Esophagus squamous epithelium (tissue), 5 donors: ENCODE data around the gene GNB1L. TPM values are rescaled to one million over a fixed set of nuclear protein-coding genes. Genes with fewer than 3 reads are reported as not detected.

Source experiments
- DNase-seq: peaks from one replicate; lab custom pipeline; 2025; lab: John Stamatoyannopoulos, UW
- H3K27ac ChIP-seq, 4 donors: fragments of 200-600 bp; sonication (generic); one replicate each; pipeline ENCODE4 v1.5.1; 2016 to 2019; ENCODE audit warnings: mild to moderate bottlenecking in 1 of 4
- H3K27me3 ChIP-seq, 4 donors: fragments of 200-600 bp; sonication (generic); 1 replicate in 3 of 4; 2 replicates in 1 of 4; pipeline versions ENCODE4 v1.5.1 to v1.6.0; 2017 to 2021; ENCODE audit warnings: antibody characterized with exemption in 1 of 4
- H3K36me3 ChIP-seq, 3 donors: fragments of 200-600 bp; sonication (generic); one replicate each; pipeline ENCODE4 v1.5.1; 2016 to 2019
- H3K4me1 ChIP-seq, 3 donors: fragments of 200-600 bp; sonication (generic); one replicate each; pipeline ENCODE4 v1.5.1; 2017 to 2019
- H3K4me3 ChIP-seq, 4 donors: fragments of 200-600 bp; sonication (generic); 1 replicate in 3 of 4; 2 replicates in 1 of 4; pipeline ENCODE4 v1.5.1; 2016 to 2019; ENCODE audit warnings: mild to moderate bottlenecking in 2 of 4, moderate library complexity in 1 of 4
- H3K9me3 ChIP-seq, 3 donors: fragments of 200-600 bp; sonication (generic); one replicate each; pipeline ENCODE4 v1.5.1; 2016 to 2019
- POLR2A ChIP-seq, 4 donors: fragments of 450-650 bp; IDR thresholded peaks; one replicate each; pipeline ENCODE4 v1.6.1; 2017; ENCODE audit warnings: antibody characterized with exemption in 4 of 4, mild to moderate bottlenecking in 4 of 4, moderate library complexity in 3 of 4
- whole genome bisulfite sequencing, 2 donors: methylation state at CpG; one replicate each; pipeline ENCODE4 v1.1.5; 2018; 5-methylcytosine and 5-hydroxymethylcytosine counted together
- intact Hi-C: fragments of 100-400 bp; cut with DNase I; formaldehyde crosslinking; loops from one replicate; pipeline ENCODE4 v1.15.0; 2022
- total RNA-seq, 4 donors: library from RNA; depleted of rRNA; stranded (reverse); fragments of >200 nt; gene quantifications; one replicate each; pipeline ENCODE4 v1.1.0, GENCODE V29; 2016
- TF ChIP-seq, protein P1 (sequence below), 6 experiments: fragments of 450-650 bp in 4 of 6; fragments of 200-600 bp in 2 of 6; sonication (generic) in 2 of 6; IDR thresholded peaks; one replicate each; pipeline ENCODE4 v1.5.1; 2016 to 2019; ENCODE audit warnings: antibody characterized with exemption in 6 of 6, mild to moderate bottlenecking in 4 of 6, moderate library complexity in 4 of 6
- donor health status: DM: yes; HTN: yes; CAD: no.

The GNB1L gene
- total RNA-seq, 4 donors from 2014 or later: 5.7 to 8.5 (median 6.4) TPM

DNA sequence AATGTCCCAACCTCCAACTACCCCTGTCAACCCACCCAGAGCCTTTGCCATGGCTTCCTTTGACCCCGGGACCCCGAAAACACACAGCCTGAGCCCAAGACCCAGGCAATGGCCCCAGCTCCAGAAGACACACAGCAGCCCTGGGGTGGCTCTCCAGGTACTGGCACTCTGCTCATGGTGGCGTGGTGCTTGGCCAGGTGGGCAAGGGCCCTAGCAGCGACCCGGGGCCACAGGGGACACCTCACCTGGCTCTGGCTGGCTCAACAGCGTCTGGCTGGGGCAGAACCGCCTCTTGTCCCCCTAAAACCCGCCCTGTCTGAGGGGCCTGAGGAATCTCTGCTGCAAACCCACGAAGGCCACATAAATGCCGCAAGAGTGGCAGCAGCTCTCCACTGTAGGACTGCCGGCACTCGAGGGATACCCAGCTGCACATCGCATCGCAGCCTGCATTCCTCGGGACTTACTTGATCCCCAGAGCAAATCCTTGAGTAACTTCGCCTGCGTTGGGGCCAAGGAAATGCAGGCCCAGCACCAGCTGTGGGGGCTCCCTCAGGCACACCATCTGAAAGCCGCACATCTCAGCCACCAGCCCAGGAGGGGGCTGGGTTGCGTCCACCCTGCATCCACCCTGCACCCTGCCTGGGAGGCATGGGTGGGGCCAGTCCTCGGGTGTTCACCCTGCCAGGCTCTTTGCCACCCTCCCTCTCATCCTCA lies 23.1 kb upstream of the GNB1L start:
- no peak overlapping the region for H3K4me3 ChIP-seq
- H3K27me3 ChIP-seq: no peaks in the 10 kb centered on the region
- DNase-seq: no peak
- intact Hi-C loops: no loop called here
- H3K4me1 ChIP-seq: peaks cover 28 to 73% (median 37%) of the 10 kb centered on the region in 3 donors
- H3K27ac ChIP-seq: no peak overlapping the region
- no peak for TF ChIP-seq POLR2A (IDR thresholded peaks at IDR 0.05)
- TF ChIP-seq, protein P1, sequence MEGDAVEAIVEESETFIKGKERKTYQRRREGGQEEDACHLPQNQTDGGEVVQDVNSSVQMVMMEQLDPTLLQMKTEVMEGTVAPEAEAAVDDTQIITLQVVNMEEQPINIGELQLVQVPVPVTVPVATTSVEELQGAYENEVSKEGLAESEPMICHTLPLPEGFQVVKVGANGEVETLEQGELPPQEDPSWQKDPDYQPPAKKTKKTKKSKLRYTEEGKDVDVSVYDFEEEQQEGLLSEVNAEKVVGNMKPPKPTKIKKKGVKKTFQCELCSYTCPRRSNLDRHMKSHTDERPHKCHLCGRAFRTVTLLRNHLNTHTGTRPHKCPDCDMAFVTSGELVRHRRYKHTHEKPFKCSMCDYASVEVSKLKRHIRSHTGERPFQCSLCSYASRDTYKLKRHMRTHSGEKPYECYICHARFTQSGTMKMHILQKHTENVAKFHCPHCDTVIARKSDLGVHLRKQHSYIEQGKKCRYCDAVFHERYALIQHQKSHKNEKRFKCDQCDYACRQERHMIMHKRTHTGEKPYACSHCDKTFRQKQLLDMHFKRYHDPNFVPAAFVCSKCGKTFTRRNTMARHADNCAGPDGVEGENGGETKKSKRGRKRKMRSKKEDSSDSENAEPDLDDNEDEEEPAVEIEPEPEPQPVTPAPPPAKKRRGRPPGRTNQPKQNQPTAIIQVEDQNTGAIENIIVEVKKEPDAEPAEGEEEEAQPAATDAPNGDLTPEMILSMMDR (IDR thresholded peaks at IDR 0.05): no peak
- 100% methylated on average over 2 of the region's 20 CpGs; no CpG with 5 or more reads in 1 of the 2 donors for WGBS, 2 donors
- peaks cover 0 to 27% (median 0%) of the 10 kb centered on the region in 3 donors for H3K36me3 ChIP-seq
- H3K9me3 ChIP-seq: no peaks in the 10 kb centered on the region

DNA sequence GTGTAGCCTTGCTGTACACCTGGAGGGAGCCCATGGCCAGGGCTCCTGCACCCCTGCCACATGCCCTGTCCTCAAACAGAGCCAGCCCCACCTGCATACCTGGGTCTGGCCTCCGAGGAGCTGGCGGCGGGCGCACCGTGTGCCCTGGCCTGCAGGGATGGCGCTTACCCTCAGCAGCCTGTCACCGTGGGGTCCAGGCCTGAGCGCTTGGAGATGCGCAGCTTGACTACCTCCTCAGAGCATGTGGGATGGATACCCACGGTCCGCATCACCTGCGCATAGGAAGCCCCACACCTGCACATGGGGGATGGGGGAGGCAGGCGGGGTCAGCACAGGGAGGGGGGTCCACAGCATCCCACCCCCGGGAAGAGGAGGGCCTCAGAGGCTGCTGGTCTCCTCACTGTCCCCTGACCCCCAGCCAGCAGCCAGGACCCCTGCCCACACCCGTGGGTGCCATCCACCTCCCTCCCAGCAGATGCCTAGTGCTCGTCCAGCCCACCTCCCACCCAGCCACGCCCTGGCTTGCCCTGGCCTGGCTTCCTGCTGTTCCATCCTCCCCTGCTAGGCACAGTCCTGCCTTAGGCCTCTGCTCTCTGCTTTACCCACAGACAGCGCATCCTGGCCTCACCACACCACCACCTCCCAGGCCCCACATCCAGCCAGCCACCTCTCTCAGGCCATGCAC lies 22.4 kb upstream of the GNB1L start:
- intact Hi-C loops: no loop called here
- Histone ChIP-seq H3K9me3 (no peaks in the 10 kb centered on the region), H3K4me3 (no peak overlapping the region), H3K4me1 (peaks cover 28 to 73% (median 37%) of the 10 kb centered on the region in 3 donors), H3K27me3 (no peaks in the 10 kb centered on the region), H3K27ac (no peak overlapping the region), H3K36me3 (peaks cover 0 to 22% (median 0%) of the 10 kb centered on the region in 3 donors)
- TF ChIP-seq, protein P1 (IDR thresholded peaks at IDR 0.05): no peak
- TF ChIP-seq POLR2A (IDR thresholded peaks at IDR 0.05): no peak
- WGBS, 2 donors: 60 to 83% methylated on average over 1 to 5 of the region's 18 CpGs
- no peak for DNase-seq

DNA sequence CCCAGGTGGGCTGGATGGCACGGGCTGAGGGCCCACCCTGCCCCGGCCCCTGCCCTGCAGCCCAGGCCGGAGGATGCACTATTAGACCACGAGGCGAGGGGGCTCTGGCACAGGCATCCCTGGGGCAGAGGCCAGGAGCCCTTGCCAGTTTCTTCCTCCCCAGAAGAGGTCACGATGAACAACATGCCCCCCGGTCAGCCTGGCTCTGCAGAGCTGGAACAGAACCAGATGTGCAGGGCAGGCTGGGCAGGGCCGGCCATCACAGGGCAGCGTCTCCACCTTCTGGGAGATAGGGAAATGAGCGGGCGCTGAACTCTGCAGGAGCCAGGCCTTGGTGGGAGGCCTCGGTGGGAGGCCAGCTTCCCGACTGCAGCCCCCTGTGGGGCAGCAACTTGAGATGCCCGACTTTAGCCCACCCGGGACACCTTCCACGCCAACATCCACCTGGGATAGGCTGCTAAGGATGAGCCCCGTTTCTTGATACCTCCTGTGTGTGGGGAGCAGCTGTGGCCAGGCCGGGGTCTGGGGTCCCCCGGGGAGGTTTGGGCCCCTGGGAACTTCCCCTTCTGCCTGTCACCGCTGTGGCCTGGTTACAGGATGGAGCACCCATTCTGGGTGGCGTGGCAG lies 21.8 kb upstream of the GNB1L start:
- intact Hi-C loops: no loop called here
- Histone ChIP-seq H3K36me3 (peaks cover 0 to 22% (median 0%) of the 10 kb centered on the region in 3 donors), H3K9me3 (no peaks in the 10 kb centered on the region), H3K4me3 (no peak overlapping the region), H3K27ac (peak overlapping the region in 1 of 4 donors; percentile 16), H3K4me1 (peaks cover 24 to 66% (median 33%) of the 10 kb centered on the region in 3 donors), H3K27me3 (no peaks in the 10 kb centered on the region)
- TF ChIP-seq, protein P1 (IDR thresholded peaks at IDR 0.05): no peak
- TF ChIP-seq POLR2A (IDR thresholded peaks at IDR 0.05): no peak
- DNase-seq: no peak
- WGBS, 2 donors: no CpG with 5 or more reads among the region's 21 CpGs

DNA sequence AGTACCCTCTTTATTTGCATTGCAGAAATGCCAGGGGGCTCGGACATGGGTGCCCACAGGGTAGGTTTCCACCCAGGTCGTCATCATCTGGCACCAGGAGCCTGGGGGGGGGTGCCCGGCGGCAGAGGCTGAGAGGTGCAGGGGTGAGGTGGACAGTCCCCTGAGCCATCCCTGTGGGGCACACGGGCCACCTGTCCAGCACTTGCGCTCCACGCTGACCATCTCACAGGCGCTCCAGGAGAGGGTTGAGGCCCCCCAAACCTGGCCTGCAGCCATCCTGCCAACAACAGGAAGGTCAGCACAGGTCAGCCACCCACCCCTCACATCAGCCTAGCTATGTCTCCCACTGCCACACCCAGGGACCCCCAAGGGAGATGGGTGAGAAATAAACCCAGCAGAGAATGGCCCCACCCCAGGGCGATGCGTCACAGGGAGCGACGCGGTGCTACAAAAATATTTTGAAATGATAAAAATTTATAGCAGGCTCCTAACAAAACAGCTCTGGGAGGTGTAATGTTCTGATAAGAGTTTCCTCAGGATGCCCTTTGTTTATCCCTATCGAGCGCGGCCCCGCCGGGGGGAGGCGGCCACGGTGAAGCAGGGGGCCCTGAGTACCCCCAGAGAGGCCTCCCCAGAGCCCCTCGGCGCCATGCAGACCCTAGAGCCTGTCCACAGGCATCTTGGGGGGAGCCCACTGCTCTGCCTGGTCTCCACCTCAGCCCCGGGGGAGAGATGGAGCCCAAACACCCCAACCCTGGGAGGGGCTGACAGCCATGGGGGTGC lies 21.0 kb upstream of the GNB1L start:
- no peak for DNase-seq
- H3K4me1 ChIP-seq: peaks cover 23 to 59% (median 28%) of the 10 kb centered on the region in 3 donors
- H3K4me3 ChIP-seq: no peak overlapping the region
- H3K27ac ChIP-seq: peak overlapping the region; percentile 16 to 77 (median 52)
- WGBS, 2 donors: 61 to 68% methylated on average over 7 to 11 of the region's 23 CpGs
- peaks cover 0 to 22% (median 0%) of the 10 kb centered on the region in 3 donors for H3K36me3 ChIP-seq
- no peaks in the 10 kb centered on the region for H3K9me3 ChIP-seq
- TF ChIP-seq, protein P1 (IDR thresholded peaks at IDR 0.05): no peak
- TF ChIP-seq POLR2A (IDR thresholded peaks at IDR 0.05): no peak
- H3K27me3 ChIP-seq: no peaks in the 10 kb centered on the region
- intact Hi-C loops: no loop called here
